HFFc6 (cell line): ENCODE measurements around the gene YARS1. TPM values are rescaled to one million over a fixed set of nuclear protein-coding genes. Genes with fewer than 3 reads are reported as not detected.

Source experiments
- DNase-seq: peaks from one replicate; pipeline ENCODE4 v3.0.0-alpha.2; 2018
- H3K27ac Mint-ChIP-seq: 2 replicates; pipeline ENCODE4 v1.8.0; 2020; ENCODE audit warnings: mild to moderate bottlenecking, mixed read lengths
- H3K27me3 Mint-ChIP-seq: 2 replicates; pipeline ENCODE4 v1.8.0; 2021; ENCODE audit warnings: mild to moderate bottlenecking, moderate library complexity, mixed read lengths; ENCODE audit not compliant: insufficient read depth
- H3K36me3 Mint-ChIP-seq: 2 replicates; pipeline ENCODE4 v1.8.0; 2021; ENCODE audit warnings: low read depth, mixed read lengths
- H3K4me1 Mint-ChIP-seq: 2 replicates; pipeline ENCODE4 v1.8.0; 2020; ENCODE audit warnings: low read depth, mixed read lengths
- H3K4me3 Mint-ChIP-seq: 2 replicates; pipeline ENCODE4 v1.8.0; 2020; ENCODE audit warnings: mild to moderate bottlenecking, moderate library complexity, mixed read lengths
- H3K9me3 Mint-ChIP-seq: 2 replicates; pipeline ENCODE4 v1.8.0; 2020; ENCODE audit warnings: mild to moderate bottlenecking, mixed read lengths
- total RNA-seq, 6 experiments: library from RNA; stranded (reverse); fragmentation: NEBNext Ultra II Directional; extraction: Animal tissue kit (Norgen Biotek cat#: 25700); gene quantifications; 2 replicates in 1 of 6; 3 replicates in 5 of 6; pipeline ENCODE4 v1.2.3, GENCODE V29; 2021
- TF ChIP-seq, protein P1 (sequence below): fragments of 200-600 bp; sonication (generic); IDR thresholded peaks from 2 replicates; pipeline ENCODE4 v1.5.0; 2021; ENCODE audit warnings: antibody characterized with exemption, mild to moderate bottlenecking

YARS1 gene
- total RNA-seq, 6 experiments from 2014 or later, result 92.5 to 122 (median 107) TPM

GRCh38 chr1:32780628-32781234 lies 36.4 kb downstream of the YARS1 start:
- TF ChIP-seq, protein P1, sequence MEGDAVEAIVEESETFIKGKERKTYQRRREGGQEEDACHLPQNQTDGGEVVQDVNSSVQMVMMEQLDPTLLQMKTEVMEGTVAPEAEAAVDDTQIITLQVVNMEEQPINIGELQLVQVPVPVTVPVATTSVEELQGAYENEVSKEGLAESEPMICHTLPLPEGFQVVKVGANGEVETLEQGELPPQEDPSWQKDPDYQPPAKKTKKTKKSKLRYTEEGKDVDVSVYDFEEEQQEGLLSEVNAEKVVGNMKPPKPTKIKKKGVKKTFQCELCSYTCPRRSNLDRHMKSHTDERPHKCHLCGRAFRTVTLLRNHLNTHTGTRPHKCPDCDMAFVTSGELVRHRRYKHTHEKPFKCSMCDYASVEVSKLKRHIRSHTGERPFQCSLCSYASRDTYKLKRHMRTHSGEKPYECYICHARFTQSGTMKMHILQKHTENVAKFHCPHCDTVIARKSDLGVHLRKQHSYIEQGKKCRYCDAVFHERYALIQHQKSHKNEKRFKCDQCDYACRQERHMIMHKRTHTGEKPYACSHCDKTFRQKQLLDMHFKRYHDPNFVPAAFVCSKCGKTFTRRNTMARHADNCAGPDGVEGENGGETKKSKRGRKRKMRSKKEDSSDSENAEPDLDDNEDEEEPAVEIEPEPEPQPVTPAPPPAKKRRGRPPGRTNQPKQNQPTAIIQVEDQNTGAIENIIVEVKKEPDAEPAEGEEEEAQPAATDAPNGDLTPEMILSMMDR, result no peak
- no peak overlapping the region for H3K4me3 Mint-ChIP-seq
- peaks cover 6% of the 10 kb centered on the region for H3K4me1 Mint-ChIP-seq
- H3K27me3 Mint-ChIP-seq, result no peaks in the 10 kb centered on the region
- no peak overlapping the region; the same call in 1 of the 2 replicates for H3K27ac Mint-ChIP-seq
- DNase-seq, result no peak
- peaks cover 42% of the 10 kb centered on the region for H3K36me3 Mint-ChIP-seq
- no peaks in the 10 kb centered on the region for H3K9me3 Mint-ChIP-seq

DNA sequence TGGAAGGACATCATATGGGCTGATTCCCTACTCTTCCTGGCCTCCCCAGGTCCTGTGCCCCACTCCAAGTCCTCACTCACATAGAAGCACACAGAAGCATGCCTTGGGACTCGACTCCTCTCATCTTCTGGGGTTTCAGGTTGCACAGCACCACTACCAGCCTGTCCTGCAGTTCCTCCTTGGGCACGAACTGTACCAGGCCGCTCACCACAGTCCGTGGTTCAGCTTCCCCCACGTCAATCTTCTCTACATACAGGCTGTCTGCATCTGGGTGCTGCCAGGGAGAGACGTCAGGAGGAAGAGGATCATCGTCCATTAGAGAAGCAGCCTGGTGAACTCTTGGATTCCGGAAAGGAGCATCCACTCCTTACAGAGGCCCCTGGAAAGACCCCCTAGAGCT lies 37.2 kb downstream of the YARS1 start:
- no peaks in the 10 kb centered on the region for H3K27me3 Mint-ChIP-seq
- no peak overlapping the region for H3K4me3 Mint-ChIP-seq
- no peaks in the 10 kb centered on the region for H3K9me3 Mint-ChIP-seq
- peaks cover 13% of the 10 kb centered on the region for H3K4me1 Mint-ChIP-seq
- TF ChIP-seq, protein P1, result no peak
- H3K27ac Mint-ChIP-seq, result no peak overlapping the region
- DNase-seq, result no peak
- H3K36me3 Mint-ChIP-seq, result peaks cover 44% of the 10 kb centered on the region

- Mint-ChIP-seq H3K4me3 (no peak overlapping the region), H3K27ac (no peak overlapping the region), H3K27me3 (no peaks in the 10 kb centered on the region), H3K36me3 (peaks cover 37% of the 10 kb centered on the region), H3K4me1 (peaks cover 15% of the 10 kb centered on the region), H3K9me3 (no peaks in the 10 kb centered on the region)
- TF ChIP-seq, protein P1, result no peak
- no peak for DNase-seq
These were observed 37.9 kb downstream of the YARS1 start for GRCh38 chr1:32779242-32779641.

DNA sequence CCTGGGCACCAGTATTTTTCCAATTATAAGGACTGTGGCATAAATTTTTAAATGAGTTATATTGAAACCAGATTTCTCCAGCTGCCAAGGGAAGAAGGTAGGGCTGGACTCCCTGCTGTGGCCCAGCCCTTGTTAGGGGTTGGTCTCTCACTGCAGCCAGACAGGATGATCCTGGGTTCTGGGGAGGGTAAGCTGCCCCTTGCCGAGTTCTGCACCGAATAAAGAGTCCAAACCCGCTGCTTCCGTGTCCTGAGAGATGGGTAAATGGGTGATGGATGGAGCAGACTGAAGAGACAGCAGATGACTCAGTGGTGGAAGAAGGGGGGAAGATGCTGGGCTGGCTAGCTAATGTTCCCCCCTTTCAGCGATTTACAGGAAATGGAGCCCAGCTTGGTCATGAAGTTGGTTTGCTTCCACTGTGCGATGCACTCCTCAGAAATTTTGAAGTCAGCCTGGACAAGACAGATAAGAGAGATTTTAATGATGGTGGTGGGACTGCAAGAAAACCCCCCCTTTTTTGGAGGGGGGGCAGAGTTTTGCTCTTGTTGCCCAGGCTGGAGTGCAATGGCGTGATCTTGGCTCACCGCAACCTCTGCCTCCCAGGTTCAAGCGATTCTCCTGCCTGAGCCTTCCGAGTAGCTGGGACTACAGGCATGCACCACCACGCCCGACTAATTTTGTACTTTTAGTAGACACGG lies 41.4 kb downstream of the YARS1 start:
- Mint-ChIP-seq H3K27ac (peak overlapping the region; percentile 80), H3K4me1 (peaks cover 22% of the 10 kb centered on the region), H3K27me3 (no peaks in the 10 kb centered on the region; the same call in none of the 2 replicates), H3K9me3 (no peaks in the 10 kb centered on the region), H3K36me3 (peaks cover 23% of the 10 kb centered on the region), H3K4me3 (peak overlapping the region; percentile 43; the same call in 1 of the 2 replicates)
- TF ChIP-seq, protein P1, result no peak
- DNase-seq, result peak; percentile 17

- no peak for DNase-seq
- H3K36me3 Mint-ChIP-seq, result peaks cover 16% of the 10 kb centered on the region
These were observed 42.1 kb downstream of the YARS1 start for GRCh38 chr1:32774950-32775634.

More at GRCh38 chr1:32774950-32775634, 42.1 kb downstream of the YARS1 start:
- Mint-ChIP-seq H3K27me3 (peaks cover 2% of the 10 kb centered on the region), H3K4me1 (peaks cover 22% of the 10 kb centered on the region), H3K9me3 (no peaks in the 10 kb centered on the region), H3K27ac (peak overlapping the region; percentile 54), H3K4me3 (no peak overlapping the region; the same call in 1 of the 2 replicates)
- TF ChIP-seq, protein P1, result no peak
